Pancreas (tissue), 10 donors: ENCODE data around the gene TBC1D4. TPM values are rescaled to one million over a fixed set of nuclear protein-coding genes. Genes with fewer than 3 reads are reported as not detected.

Experiments used
- ATAC-seq, 4 donors: fragments of 200-7000 bp; cut with Tn5 transposase; one replicate each; pipeline versions ENCODE4 v1.8.0 to v1.9.1; 2020; ENCODE audit warnings: mild to moderate bottlenecking in 4 of 4, moderate library complexity in 4 of 4
- DNase-seq, 6 donors: peaks; one replicate each; pipeline ENCODE4 v3.0.0-alpha.2; 2020
- FAIRE-seq: peaks from 2 replicates; lab custom pipeline; 2012; peaks lifted over from hg19 to GRCh38; lab: Jason Lieb, UNC
- H3K27ac ChIP-seq, 4 donors: fragments of 200-600 bp; sonication (generic); 1 replicate in 3 of 4; 2 replicates in 1 of 4; pipeline versions ENCODE4 v1.5.0 to v1.8.0; 2020
- H3K27me3 ChIP-seq, 4 donors: fragments of 200-600 bp; one replicate each; pipeline ENCODE4 v1.8.0; 2021
- H3K36me3 ChIP-seq, 3 donors: fragments of 200-600 bp; sonication (generic) in 1 of 3; one replicate each; pipeline versions ENCODE4 v1.5.0 to v1.8.0; 2020 to 2021
- H3K4me1 ChIP-seq, 3 donors: fragments of 200-600 bp; one replicate each; pipeline ENCODE4 v1.8.0; 2021
- H3K4me3 ChIP-seq, 4 donors: fragments of 200-600 bp; sonication (generic) in 2 of 4; one replicate each; pipeline versions ENCODE4 v1.5.0 to v1.8.0; 2020 to 2021
- H3K9me3 ChIP-seq, 4 donors: fragments of 200-600 bp; one replicate each; pipeline ENCODE4 v1.8.0; 2021
- CTCF ChIP-seq, 4 donors: fragments of 200-600 bp; sonication (generic) in 3 of 4; IDR thresholded peaks; one replicate each; pipeline versions ENCODE4 v1.5.0 to v1.8.0; 2021; ENCODE audit warnings: antibody characterized with exemption in 4 of 4
- WGBS, 2 donors: extraction: QIAGEN DNeasy Blood & Tissue Kit; methylation state at CpG; one replicate each; pipeline ENCODE4 v1.1.7; 2013; 5-methylcytosine and 5-hydroxymethylcytosine counted together
- intact Hi-C, 3 donors: fragments of 100-400 bp; cut with DNase I; formaldehyde crosslinking; loops; one replicate each; pipeline versions ENCODE4 v1.11.1 to v1.14.2; 2022
- polyA plus RNA-seq, 2 donors: library from polyadenylated mRNA; stranded (reverse); fragments of 200-250 nt; gene quantifications; one replicate each; pipeline ENCODE4 v1.2.3, GENCODE V29; 2013
- total RNA-seq, 6 donors: library from RNA; stranded (reverse); fragmentation: NEBNext Ultra II Directional in 4 of 6; extraction: Animal tissue kit (Norgen Biotek cat#: 25700) in 4 of 6; gene quantifications; one replicate each; pipeline versions ENCODE4 v1.2.1 to v1.2.4, GENCODE V29; 2021 to 2023
- donor health status: healthy with polysubstance abuse.
- donor health status: DM: no; HTN: no; CAD: no; lungs with moderate emphysema.
- donor health status: DM: no; HTN: no; CAD: no.
- donor health status: control.
- donor health status: control.
- donor health status: Bipolar disorder and iron deficiency.
- donor health status: DM: yes; HTN: yes; CAD: no.
- donor health status: DM: no; HTN: no; CAD: no.
- donor health status: DM: no; HTN: no; CAD: no.
- donor health status: DM: yes; HTN: yes; CAD: no.

Gene TBC1D4
- total and polyA plus RNA-seq, 8 donors, result 8.2 to 19.7 (median 10.5) TPM

GRCh38 chr13:75334634-75335447 lies 147.1 kb downstream of the TBC1D4 start:
- Histone ChIP-seq H3K36me3 (peaks cover 0 to 15% (median 0%) of the 10 kb centered on the region in 3 donors), H3K4me3 (no peak overlapping the region), H3K4me1 (peaks cover 0 to 4% (median 0%) of the 10 kb centered on the region in 3 donors), H3K9me3 (no peaks in the 10 kb centered on the region), H3K27me3 (no peaks in the 10 kb centered on the region), H3K27ac (no peak overlapping the region)
- FAIRE-seq, result no peak
- TF ChIP-seq CTCF (IDR thresholded peaks at IDR 0.05), result no peak
- no peak for ATAC-seq
- intact Hi-C loops, result no loop called here
- 95 to 96% methylated on average over 10 of the region's 10 CpGs for WGBS, 2 donors
- no peak for DNase-seq

GRCh38 chr13:75333103-75333502 lies 148.9 kb downstream of the TBC1D4 start:
- Histone ChIP-seq H3K27ac (peak overlapping the region in 2 of 4 donors; percentile 33 to 46), H3K4me3 (no peak overlapping the region), H3K4me1 (peaks cover 0 to 4% (median 0%) of the 10 kb centered on the region in 3 donors), H3K36me3 (peaks cover 0 to 15% (median 0%) of the 10 kb centered on the region in 3 donors), H3K9me3 (no peaks in the 10 kb centered on the region), H3K27me3 (no peaks in the 10 kb centered on the region)
- DNase-seq (no peak), FAIRE-seq (no peak), ATAC-seq (peak in 3 of 4 donors; percentile 41 to 76 (median 57))
- 62 to 66% methylated on average over 1 of the region's 1 CpG for WGBS, 2 donors
- intact Hi-C loops, result no loop called here
- TF ChIP-seq CTCF (IDR thresholded peaks at IDR 0.05), result no peak

GRCh38 chr13:75331792-75332349 lies 150.1 kb downstream of the TBC1D4 start:
- Histone ChIP-seq H3K27ac (no peak overlapping the region), H3K4me1 (peaks cover 0 to 4% (median 0%) of the 10 kb centered on the region in 3 donors), H3K9me3 (no peaks in the 10 kb centered on the region), H3K36me3 (peaks cover 0 to 14% (median 0%) of the 10 kb centered on the region in 3 donors), H3K4me3 (no peak overlapping the region), H3K27me3 (no peaks in the 10 kb centered on the region)
- WGBS, 2 donors, result 75 to 76% methylated on average over 2 of the region's 2 CpGs
- intact Hi-C loops, result no loop called here
- DNase-seq (no peak), FAIRE-seq (no peak), ATAC-seq (peak in 1 of 4 donors; percentile 26)
- no peak for TF ChIP-seq CTCF (IDR thresholded peaks at IDR 0.05)

GRCh38 chr13:75330770-75331169 lies 151.2 kb downstream of the TBC1D4 start:
- no peak overlapping the region for H3K27ac ChIP-seq
- no peaks in the 10 kb centered on the region for H3K9me3 ChIP-seq
- H3K4me3 ChIP-seq, result no peak overlapping the region
- DNase-seq (no peak), FAIRE-seq (no peak), ATAC-seq (no peak)
- peaks cover 0 to 4% (median 0%) of the 10 kb centered on the region in 3 donors for H3K4me1 ChIP-seq
- no peaks in the 10 kb centered on the region for H3K27me3 ChIP-seq
- H3K36me3 ChIP-seq, result peaks cover 0 to 4% (median 0%) of the 10 kb centered on the region in 3 donors
- 56 to 64% methylated on average over 2 of the region's 2 CpGs for WGBS, 2 donors
- no peak for TF ChIP-seq CTCF (IDR thresholded peaks at IDR 0.05)
- intact Hi-C loops, result no loop called here
